Activated CD4-positive, alpha-beta T cell treated with anti-CD3 and anti-CD28 coated beads, Interleukin-2, amount 50 U/mL, for 1 hour (primary cell): Measurements from ENCODE around the gene DCLRE1C.
"Not testable (repeated sequence)": the region's sequence is repeated elsewhere in the genome, so short reads cannot be mapped to it uniquely, and the experiment has no call there.

Experiments
- DNase-seq: peaks from one replicate; pipeline ENCODE4 v3.0.0-alpha.2; 2020

Gene DCLRE1C

DNA sequence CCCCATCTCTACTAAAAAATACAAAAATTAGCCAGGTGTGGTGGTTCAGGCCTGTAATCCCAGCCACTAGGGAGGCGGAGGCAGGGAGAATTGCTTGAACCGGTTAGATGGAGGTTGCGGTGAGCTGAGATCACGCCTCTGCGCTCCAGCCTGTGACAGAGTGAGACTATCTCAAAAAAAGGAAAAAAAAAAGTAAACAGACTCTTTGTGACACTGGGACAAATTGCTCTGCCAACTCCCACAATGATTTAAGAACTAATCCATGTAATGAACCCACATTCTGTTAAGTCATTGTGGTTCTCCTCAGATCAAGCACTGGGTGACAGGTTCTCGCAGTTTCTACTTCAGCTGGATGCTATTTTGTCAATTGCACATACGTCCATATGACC lies 11.0 kb downstream of the DCLRE1C start:
- DNase-seq: not testable (repeated sequence)

DNA sequence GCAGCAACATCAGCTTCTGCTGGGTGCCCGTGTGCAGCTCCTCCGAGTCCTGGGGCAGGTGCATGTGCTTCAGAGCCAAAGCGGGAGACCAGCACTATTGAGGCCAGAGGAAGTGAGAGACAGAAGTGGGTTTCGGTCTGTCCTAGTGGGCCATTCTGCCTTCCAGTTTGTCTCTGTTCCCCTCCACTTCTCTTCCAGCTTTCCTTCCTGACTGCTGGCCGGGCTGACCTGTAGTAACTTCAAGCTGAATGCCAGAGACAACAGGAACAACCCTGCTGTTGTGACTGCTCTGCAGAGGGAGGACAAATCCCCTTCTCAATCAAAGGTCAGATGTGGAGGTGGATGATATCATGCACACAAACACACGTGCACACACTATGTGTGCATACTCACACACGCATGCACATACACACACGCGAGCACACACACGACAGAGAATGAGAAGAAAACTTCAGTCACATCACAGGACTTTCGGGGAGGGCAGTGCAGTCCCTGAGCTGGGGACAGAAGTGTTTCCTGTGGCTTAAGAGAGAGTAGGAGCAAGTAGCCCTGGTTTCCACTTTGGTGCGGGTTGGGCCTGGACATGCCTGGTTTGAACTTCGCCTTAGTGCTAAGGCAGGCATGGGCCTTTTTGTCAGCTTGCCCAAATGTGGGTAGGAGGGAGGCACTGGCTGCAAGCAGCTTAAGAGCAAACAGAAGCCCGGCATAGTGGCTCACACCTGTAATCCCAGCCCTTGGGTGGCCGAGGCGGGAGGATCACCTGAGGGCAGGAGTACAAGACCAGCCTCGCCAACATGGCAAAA lies 11.5 kb downstream of the DCLRE1C start:
- DNase-seq: not testable (repeated sequence)

DNA sequence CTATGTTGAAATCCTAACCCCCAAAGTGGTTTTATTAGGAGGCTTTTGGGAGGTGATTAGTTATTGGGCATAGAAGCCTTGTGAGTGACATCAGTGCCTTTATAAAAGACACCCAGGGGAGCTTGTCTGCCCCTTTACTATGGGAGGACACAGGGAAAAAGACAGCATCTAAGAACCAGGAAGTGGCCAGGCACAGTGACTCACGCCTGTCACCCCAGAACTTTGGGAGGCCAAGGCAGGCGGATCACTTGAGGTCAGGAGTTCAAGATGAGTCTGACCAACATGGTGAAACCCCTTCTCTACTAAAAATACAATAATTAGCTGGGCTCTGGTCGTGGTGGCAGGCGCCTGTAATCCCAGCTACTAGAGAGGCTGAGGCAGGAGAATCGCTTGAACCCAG lies 14.9 kb downstream of the DCLRE1C start:
- not testable (repeated sequence) for DNase-seq

DNA sequence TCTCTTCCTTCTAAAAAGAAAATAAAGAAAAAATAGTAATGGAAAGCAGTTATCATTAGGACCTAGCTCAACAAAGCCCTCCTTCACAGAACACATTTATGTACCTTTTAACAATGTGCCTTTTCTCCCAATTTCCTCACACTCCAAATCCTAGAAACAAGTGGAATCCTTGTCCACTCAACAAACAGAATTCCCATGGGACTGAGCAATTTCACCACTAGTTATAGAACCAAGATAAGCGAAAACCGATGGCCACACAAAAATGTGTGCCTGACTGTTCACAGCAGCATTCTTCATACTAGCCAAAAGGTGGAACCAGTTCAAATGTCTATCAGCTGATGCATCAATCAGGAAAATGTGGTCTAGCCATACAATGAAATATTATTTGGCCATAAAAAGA lies 17.3 kb downstream of the DCLRE1C start:
- DNase-seq: no peak

DNA sequence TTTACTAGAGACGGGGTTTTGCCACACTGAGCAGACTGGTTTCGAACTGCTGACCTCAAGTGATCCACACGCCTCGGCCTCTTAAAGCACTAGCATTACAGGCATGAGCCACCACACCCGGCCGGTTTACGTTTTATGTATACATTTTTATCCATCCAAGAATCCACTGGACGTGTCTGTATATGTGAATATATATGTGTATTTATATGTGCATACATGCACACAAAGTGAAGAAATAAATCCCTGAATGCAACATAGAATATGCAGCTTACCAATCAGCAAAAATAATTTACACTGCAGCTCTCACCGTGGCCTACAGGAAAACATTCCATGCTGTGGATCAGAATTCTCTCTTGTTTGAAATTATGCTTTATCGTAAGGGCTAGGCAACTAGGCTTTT lies 23.3 kb downstream of the DCLRE1C start:
- no peak for DNase-seq

DNA sequence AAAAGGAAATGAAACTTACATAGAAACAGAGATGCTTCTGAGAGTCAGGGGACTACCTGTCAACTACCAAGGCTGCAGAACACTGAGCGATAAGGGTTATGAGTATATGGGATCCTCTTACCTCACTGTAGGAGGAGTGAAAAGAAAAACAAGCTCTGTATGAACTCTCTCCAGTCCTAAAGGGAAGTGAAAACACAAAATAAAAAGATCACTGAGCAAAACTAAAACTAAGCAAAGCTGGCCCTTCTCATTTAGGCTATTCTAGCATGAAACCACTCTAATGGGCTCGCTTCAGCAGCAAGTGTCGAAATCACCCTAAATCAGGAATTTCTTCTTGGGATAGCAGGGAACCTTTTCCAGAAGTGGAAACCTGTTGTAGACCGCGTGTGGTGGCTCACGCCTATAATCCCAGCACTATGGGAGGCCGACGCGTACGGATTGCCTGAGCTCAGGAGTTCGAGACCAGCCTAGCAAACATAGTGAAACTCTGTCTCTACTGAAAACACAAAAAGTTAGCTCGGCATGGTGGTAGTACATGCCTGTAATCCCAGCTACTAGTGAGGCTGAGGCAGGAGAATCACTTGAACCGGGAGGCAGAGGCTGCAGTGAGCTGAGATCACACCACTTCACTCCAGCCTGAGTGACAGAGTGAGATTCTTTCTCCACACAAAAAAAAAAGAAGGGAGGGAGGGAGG lies 27.0 kb downstream of the DCLRE1C start:
- DNase-seq: no peak

DNA sequence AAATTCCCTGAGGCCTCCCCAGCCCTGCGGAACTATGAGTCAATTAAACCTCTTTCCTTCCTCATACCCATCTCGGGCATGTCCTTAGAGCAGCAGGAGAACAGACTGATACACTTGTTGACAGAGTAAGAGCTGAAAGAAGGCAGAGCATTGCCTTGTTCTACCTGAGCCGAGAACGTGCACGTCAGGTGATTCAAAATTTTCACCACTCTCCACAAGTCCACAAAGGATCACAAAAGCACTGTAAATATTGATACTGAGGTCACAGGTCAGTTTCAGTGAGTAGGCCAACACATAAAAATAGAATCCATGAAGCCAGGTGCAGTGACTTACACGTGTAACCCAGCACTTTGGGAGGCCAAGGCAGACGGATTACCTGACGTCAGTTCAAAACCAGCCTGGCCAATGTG lies 27.8 kb downstream of the DCLRE1C start:
- DNase-seq: no peak

DNA sequence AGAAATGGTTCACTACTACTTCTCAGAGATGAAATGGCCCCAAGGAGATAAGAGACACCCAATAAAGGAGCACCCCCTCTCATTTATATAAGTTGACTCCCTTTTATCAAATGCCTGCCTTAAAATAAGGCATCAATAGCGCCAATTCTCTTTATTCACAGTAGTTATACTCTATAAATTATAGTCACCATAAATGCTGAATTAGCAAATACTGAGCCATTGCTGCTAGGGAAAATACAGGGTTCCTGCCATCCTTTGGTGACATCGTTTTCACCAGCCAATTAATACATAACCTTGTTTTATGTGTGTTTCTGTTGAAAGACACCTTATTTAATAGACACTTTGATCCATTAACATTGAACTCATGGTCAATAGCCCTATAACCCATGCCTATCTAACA lies 28.6 kb downstream of the DCLRE1C start:
- no peak for DNase-seq

DNA sequence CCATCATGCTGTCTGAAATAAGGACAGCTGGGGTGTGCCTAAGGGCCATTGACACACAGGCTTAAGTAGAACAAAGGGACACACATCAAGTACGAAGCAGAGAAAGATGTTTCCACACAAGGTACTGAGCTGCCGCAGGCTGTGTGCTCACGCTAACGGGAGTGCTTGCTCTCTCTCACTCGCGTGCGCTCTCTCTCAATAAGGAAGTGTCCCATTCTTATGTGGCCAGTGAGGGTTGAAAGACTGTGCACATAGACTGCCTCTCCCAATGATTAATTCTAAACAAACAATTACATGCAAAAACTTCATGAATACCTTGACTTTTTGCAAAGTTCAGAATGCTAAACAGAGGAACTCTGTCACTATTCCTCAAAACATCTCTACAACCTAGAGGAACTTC lies 29.9 kb downstream of the DCLRE1C start:
- DNase-seq: no peak

DNA sequence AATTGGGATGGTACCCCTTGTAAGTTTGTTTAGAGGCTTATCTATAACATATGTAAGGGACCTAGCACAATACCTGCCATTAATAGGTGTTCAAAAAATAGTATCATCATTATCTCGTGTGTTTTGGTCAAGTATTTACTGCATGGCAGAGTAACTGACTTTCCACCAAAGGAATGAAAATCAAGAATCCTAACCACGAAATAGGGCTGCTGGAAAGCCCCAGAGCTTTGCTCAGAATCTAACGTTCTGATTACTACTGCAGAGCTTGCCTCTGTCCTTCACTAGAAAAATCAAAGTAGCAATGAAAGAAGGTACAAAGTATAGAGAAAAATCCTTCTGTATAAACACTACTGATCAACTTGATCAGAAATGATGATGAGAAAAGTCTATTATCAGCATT lies 34.9 kb downstream of the DCLRE1C start:
- no peak for DNase-seq

DNA sequence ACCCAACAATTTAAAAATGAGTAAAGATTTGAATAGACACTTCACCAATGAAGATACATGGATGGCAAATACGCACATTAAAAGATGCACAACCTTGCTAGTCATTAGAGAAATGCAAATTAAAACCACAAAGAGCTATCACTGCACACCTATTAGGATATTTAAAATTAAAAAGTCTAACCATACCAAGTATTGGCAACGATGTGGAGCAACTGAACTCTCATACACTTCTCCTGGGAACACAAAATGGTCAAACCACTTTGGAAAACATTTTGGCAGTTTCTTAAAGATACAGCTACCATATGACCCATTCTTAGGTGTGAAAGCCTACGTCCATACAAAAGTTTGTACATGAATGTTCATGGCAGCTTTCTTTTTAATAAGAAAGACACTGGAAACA lies 36.1 kb downstream of the DCLRE1C start:
- DNase-seq: no peak

DNA sequence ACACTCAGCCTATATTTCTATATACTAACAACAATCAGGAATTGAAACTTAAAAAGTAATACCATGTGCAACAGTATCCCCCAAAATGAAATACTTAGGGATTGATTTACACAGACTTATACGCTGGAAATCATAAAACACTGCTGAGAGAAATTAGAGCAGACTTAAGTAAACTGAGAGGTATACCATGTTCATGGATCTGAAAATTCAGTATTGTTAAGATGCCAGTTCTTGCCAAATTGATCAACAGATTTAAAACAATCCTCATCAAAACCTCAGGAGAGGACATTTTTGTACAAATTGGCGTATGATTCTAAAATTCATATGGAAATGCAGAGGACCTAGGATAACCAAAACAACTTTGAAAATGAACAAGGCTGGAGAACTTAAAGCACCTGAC lies 37.3 kb downstream of the DCLRE1C start:
- DNase-seq: no peak

DNA sequence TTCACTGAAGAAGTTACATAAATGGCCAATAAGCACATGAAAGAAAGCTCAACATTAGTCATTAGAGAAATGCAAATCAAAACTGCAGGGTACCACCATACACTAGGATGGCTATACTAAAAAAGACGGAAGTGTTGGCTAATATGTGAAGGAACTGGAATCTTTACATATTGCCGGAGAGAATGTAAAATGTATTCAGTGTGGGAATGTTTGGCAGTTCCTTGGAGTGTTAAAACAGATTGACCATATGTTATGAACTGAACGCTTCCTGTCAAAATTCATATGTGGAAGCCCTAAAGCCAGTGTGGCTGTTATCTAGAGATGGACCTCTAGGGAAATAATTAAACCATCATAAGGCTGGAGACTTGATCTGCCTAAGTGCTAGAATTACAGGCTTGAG lies 42.1 kb downstream of the DCLRE1C start:
- no peak for DNase-seq

DNA sequence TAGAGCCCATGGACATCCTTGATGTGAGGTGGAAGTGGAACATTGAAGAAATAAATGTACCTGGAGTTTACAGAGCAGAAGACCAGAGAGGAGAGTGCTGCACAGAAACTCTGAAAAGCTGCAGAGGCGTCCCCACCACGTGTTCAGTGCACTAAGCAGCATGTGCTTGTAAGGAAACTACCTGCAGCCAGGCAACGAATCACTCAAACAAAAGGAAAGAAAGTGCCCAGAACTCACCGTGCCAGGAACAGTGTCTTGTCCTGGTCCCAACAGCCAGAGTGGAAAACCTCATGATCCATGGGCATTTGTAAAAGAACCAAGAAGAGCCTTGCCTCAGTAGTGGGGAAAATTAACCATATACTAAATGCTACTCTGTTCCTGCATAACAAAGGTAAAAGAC lies 42.9 kb downstream of the DCLRE1C start:
- DNase-seq: no peak

DNA sequence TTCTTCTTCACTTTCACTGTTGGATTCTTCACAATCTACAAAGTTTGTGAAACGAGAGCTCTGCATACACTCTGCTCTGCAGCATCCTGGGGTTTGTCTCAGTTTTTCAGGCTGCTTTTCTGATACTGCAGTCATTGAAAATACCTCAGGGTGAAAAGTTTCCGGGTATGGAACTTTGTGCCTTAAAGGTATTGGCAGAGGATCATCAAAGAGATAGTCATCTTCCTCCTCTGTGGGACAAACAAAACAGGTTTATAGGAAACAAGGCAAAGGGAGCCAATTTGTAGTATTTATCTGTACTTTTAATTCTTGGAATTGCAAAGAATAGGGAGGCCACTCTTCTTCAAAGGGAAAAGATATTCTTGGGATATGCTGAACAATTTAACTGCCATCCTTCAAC lies 44.8 kb downstream of the DCLRE1C start:
- no peak for DNase-seq

DNA sequence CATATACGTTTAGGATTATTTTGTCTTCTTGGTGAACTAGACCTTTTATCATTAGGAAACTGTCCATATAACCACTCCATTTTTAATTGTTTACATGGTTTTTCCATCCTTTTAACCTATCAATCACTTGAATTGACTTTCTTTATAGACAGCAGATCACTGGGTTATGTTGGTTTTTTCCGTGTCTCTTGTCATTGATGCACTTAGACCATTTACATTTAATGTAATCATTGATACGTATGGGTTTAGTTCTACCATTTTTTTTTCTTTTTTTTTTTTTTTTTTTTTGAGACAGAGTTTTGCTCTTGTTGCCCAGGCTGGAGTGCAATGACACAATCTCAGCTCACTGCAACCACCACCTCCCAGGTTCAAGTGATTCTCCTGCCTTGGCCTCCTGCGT lies 46.3 kb downstream of the DCLRE1C start:
- not testable (repeated sequence) for DNase-seq

DNA sequence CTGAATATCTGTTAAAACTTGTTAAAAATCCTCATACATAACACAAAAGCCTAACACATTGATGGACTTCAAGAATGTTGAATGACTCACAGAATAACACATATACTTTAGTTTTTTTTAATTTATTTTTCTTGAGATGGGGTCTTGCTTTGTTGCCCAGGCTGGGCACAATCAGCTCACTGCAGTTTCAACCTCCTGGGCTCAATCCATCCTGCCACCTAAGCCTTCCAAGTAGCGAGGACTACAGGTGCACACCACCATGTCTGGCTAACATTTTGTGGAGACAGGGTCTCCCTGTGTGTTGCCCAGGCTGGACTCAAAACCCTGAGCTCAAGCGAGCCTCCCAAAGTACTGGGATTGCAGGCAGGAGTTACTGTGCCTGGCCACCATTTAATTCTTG lies 47.1 kb downstream of the DCLRE1C start:
- no peak for DNase-seq

DNA sequence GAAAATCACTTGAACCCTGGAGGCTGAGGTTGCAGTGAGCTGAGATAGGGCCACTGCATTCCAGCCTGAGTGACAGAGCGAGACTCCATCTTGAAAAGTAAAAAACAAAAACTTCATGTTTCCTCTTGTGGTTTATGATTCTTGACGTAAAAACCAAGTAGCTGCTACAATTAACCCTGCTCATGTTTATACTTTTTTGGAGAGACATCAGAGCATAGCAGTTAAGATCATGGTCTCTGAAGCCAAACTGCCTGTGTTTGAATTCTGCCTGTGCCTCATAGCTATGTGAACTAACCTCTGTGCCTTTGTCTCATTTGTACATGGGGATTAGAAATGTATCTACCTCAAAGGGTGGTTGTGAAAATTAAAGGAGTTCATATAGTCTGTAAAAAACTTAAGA lies 48.0 kb downstream of the DCLRE1C start:
- DNase-seq: no peak

DNA sequence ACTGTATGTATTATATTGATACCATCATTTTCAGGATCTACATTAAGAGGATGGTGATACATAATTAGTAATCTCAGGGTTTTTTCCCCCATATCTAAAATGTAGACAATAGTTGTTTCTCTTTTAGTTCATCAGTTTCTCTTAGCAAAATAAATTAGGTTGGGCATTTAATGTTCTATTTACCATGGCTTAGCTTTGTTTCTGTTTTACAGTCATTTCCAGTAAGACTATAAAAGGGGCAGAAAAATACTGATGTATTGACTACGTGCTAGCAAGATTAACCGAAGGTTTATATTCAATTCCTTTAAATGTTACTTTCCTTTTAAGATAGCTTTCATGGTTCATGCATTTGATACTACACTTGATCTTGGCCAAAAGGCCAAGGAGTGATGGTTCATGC lies 49.0 kb downstream of the DCLRE1C start:
- no peak for DNase-seq

DNA sequence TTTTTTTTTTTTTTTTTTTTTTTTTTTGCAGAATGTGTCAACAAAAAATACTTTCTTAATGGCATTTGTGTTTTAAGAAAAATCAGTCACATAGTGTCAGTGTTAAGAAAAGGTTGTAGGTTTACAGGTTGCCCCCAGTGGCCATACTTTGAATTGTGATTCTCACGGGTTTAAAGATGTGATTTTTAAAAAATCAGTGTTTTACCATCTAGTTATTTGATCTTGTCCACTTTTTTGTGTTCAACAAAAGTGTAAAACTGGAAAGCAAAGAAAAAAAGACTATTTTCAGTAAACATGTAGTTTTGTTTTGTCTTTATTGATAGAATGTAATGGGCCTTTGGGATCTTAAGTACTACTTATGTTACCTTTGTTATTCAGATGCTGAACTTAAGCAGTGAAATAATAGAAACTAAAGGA lies 49.6 kb downstream of the DCLRE1C start:
- DNase-seq: peak; percentile 12

DNA sequence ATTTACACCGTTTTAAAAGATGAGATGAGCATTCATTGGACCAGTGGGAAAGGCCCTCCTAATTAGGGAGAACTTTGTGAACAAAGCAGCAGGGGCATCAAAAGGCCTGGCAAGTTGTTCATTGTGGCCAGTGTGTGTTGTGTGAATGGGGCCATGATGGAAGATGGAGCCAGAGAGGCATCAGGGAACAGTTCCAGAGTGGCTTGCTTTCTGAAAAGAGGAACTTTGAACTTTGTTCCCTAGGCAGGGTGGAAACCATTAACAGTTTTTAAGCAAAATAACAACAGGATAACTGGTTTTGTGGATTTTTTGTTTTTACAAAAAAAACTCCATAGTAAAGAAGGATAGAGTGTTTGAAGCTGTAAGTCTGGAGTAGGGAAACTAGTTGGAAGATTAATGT lies 62.7 kb downstream of the DCLRE1C start:
- DNase-seq: no peak

DNA sequence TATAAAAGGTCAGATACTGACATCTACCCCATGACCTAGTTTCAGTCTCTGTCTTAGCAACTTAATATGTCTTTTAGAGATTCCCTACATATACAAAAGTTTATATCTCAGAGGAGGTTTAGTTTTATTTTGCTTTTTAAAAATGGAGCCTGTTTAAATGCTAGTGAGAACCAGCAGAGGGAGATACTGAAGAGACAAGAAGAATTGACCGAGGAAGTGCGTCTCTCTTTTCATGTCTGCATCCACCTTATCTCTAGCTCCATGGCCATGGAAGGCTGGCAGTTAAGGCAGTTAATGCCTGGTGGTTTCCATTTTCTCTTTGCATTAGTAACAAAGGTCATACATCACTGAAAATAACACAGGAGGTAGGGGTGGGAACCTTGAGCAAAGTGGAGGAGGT lies 64.6 kb downstream of the DCLRE1C start:
- DNase-seq: no peak

DNA sequence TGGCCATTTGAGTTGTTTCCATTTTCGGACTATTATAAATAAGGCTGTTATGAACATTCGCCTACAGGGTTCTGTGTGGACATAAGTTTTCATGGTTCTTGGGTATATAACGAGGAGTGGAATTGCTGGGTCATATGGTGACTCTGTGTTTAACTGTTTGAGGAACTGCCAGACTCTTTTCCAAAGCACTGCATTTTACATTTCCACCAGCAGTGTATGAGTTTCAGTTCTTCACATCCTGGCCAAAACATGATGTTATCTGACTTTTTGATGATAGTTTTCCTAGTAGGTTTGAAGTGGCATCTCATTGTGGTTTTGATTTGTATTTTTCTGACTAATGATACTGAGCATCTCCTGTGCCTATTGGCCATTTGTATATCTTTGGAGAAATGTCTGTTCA lies 69.8 kb downstream of the DCLRE1C start:
- DNase-seq: no peak

DNA sequence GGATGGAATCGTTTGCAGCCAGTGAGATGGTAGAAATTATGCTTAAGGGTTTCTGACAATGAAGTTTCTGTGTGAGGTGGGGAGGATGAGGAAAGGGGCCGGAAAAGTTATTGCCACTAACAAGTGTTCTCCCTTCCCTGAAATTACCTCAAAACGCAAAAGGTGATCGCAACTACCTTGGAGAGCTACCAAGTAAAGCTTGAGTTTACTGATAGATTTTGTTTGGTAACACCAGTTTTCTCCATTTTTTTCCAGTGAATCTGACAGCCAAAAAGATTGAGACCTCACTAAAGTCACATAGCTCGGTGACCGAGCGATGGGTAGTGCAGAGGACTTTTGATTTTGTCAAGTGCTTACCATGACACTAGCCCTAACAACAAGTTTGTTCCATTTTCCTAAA lies 73.7 kb downstream of the DCLRE1C start:
- no peak for DNase-seq

DNA sequence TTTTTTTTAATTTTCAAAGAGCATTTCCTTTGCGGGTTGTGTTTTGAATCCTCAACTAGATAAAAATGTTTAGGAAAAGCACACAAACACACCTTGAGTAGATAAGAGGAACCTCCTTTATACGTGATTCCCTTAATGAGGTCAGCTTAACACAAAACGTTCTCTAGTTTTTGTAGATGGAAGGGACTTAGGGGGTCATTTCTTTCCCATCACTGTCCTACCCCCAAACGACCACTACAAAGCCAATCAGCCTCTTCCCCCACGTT lies 74.0 kb downstream of the DCLRE1C start:
- no peak for DNase-seq
